Eye (tissue), 1 donor: ENCODE results near the gene TSPAN9.
A peak's percentile ranks its signal among the peaks of the same experiment; 100 is the strongest.
"Not testable (repeated sequence)": the region's sequence is repeated elsewhere in the genome, so short reads cannot be mapped to it uniquely, and the experiment has no call there.

Experiments used
- DNase-seq: peaks from one replicate; pipeline ENCODE4 v3.0.0-alpha.2; 2015

TSPAN9 gene

DNA sequence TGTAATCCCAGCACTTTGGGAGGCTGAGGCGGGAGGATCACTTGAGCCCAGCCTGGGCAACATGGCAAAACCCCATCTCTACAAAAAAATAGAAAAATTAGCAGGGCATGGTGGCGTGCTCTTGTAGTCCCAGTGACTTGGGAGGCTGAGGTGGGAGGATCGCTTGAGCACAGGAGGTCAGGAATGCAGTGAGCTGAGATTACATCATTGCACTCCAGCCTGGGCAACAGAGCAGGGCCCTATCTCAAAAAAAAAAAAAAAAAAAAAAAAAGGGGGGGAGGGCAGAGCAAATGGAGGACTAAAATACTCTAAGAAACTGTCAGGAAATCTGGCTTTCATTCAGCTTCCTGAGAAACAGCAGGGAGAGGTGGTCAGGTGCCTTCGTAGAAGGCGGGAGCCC is 31.7 kb upstream of the TSPAN9 start:
- DNase-seq = no peak

DNA sequence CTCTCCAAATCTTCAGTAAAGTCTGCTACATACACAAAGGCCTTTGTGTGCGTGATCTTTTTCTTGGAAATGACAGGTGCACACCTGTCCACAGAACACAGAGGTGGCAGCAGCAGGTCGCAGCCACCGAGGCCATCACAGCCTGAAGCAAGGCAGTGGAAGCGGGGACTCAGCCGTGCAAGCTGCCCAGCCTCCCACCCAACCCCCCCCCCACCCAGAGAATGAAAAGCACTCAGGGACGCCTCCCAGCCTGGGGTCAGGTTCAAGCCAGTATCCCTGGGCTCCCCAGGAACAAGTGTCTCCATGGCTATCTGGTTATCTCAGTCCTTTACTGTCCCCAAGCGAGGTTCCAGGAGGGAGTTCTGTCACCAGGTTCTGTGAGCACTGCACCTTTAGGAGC is 31.2 kb upstream of the TSPAN9 start:
- no peak for DNase-seq

DNA sequence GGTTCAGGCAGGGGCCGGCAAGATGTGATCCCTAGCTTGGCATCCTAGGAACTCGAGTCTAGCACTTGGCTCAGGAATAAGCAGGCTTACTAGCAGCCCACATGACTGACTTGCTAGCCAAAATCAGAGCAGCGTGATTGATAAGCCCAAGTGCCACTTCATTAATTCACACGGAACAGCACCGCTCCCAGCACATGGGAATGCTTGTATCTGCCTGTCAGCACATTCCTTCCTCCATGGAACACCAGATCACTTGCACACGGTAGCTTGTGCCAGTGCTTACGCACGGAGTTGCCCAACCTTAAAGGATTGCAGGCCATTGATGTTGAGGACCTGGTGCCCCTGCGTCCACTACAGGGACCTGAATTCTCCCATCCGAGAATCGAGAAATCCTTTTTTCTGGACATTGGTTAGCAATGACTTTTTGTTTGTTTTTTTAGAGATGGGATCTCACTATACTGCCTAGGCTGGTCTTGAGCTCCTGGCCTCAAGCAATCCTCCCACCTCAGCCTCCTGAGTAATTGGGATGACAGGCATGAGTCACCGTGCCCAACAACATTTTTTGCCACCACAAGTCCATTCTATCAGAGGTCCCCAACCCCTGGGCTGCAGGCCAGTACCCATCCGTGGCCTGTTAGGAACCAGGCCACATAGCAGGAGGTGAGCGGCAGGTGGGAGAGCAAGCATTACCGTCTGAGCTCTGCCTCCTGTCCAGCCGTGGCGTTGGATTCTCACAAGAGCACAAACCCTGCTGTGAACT is 30.6 kb upstream of the TSPAN9 start:
- DNase-seq = no peak

DNA sequence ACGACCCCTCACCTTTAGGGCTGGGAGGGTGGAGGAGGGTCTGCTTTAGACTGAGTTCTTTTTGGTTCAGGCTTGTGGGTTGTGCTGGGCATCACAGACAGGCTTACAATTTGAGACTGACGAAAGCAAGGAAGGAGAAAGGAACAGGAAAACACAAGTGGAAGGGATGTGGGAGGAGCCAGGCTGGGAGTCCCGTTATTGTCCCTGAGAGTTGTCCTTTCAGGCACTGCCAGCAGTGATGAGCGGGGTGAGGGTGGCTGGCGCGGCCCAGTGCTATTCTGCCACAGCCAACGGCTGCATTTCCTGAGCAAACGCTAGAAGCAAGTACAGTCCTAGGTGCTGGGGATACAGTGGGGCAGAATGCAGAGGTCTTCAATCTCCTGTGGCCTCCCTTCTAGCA is 29.2 kb upstream of the TSPAN9 start:
- DNase-seq = no peak

DNA sequence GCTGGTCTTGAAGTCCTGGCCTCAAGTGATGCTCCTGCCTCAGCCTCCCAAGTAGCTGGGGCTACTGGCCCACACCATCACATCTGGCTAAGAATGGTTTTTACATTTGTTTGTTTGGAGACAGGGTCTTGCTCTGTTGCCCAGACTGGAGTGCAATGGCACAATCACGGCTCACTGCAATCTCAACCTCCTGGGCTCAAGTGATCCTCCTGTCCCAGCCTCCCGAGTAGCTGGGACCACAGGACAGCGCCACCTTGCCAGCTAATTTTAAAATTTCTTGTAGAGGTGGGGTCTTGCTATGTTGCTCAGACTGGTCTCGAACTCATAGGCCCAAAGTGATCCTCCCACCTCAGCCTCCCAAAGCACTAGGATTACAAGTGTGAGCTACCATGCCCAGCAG is 28.6 kb upstream of the TSPAN9 start:
- no peak for DNase-seq

DNA sequence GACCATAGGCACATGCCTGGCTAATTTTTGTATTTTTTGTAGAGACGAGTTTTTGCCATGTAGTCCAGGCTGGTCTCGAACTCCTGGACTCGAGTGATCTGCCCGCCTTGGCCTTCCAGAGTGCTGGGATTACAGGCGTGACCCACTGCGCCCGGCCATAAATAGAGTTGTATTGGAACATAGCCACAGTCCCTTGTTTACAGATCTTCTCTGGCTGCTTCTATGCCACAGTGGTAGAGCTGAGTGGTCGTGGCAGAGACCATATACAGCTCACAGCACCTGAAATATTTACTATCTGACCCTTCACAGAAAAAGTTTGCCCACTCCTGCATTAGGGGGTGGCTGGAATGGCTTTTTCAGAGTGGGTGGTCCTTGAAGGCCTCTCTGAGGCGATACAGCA is 28.0 kb upstream of the TSPAN9 start:
- DNase-seq = no peak

DNA sequence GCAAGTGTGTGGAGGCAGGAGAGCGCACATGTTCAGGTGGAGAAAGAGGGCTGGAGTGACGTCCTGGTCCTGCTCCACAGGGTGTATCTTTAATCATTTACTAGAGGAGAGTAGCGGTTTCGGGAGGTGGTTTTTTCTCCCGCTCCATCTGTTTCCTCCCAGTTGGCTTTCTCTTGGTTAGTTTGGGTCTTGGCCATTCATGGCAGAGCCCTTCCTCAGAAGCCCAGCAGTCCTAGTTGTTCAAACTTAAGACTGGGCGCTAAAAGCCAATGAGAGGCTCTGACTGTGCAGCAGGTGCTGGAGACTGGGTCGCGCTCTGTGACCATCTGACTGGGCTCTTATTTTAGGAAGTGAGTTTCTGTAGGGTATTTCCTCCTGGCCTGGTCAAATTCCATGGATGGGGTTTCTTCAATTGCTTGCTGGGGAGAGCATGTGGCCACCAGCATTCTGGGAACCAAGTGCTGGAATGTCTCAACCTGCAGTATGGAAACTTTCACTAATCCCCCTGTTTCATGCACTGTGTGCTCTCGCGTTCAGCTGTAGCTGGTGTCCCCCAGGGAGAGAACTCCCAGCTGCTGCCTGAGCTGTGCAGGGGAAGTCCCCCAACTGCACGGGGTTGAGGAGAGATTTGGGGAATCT is 27.4 kb upstream of the TSPAN9 start:
- no peak for DNase-seq

DNA sequence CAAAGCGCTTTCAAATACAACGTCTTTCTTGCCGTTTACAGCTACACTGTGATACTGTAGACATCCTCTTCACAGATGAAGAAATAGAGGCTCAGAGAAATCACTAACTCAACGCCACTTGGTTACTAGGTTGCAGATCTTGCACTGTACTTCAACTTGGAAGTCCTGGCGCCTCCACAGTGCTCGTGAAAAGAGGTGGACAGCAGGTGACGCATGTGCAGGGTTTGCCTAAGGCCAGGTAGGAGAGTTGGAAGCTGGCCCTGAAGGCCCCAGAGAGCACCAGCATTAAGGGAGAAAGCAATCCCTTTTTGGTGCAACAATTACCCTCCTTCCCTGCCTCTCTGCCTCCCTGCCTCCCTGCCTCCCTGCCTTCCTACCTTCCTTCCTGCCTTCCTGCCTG is 22.8 kb upstream of the TSPAN9 start:
- no peak for DNase-seq

DNA sequence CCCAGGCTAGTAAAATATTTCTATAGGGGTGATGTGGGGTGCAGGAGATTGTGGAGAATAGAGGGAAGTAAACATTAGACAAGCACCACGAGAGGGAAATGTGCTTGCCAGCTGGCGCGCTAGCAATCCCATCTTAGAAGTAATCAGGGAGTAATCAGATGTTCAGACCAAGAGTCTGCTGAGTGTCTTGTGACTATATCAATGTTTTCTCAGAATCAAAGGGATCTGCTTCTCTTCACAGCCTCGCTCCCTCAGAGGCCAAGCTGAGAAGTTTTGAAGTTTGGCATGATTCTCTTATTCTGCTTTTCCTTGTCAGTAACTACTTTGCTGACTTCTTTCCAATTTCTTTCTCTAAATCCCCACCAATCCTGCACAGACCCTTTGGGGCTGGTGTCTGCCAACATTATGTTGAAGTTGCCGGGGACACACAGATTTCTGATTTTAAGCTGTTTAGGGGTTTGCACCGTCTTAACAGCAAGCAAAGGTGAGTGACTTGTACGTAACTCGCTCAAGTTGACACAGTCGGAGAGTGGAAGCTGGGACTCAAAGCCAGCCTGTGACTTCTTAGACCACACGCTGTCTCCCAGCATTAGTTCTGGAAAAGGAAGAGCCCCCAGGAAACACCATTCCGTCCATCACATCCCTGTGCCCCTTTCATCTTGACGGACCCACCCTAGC is 22.0 kb upstream of the TSPAN9 start:
- no peak for DNase-seq

DNA sequence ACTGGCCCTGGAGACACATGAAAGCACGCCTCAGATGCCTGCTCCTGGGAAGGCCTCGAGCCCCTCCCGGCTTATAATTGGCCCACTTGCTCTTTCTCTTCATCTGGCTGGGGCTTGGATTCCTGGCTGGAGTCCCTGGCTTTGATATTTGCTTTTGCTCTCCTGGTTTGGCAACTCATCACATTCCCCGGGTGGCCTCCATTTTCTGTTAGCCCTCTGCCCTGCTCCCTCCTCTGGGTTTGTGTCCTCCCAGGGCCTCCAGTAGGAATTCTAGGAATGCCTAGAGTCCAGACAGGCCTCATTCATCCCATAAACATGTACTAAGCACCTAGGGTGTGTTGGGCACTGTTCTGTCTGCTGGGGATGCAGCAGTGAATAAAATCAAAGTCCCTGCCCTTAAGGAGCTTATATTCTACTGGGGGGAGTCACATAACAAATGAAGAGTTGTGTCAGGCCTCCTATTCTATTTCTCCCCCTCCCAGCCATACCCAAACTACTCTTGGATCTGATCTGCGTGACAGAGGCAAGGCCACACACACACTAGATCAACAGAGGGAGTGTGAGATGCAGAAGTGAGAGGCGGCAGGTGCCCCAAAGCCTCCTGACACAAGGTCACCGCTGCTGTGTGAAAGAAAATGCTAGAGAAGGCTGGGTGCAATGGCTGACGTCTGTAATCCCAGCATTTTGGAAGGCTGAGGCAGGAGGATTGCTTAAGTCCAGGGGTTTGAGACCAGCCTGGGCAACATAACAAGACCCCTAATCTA is 21.3 kb upstream of the TSPAN9 start:
- no peak for DNase-seq

DNA sequence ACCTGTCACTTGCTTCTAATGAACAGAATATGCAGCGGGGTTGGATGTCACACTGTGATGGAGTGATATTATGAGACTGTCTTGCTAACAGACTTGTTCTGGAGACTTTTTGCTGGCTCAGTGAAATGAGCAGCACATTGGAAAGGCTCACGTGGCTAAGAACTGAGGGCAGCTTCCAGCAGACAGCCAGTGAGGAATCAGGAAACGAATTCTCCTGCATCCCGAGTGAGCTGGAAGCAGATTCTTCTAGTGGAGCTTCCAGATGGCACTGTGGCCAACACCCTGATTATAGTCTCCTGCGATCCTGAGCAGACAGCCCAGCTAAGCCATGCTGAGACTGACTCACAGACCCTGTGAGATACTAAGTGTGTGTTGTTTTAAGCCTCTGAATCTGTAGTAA is 16.1 kb upstream of the TSPAN9 start:
- no peak for DNase-seq

DNA sequence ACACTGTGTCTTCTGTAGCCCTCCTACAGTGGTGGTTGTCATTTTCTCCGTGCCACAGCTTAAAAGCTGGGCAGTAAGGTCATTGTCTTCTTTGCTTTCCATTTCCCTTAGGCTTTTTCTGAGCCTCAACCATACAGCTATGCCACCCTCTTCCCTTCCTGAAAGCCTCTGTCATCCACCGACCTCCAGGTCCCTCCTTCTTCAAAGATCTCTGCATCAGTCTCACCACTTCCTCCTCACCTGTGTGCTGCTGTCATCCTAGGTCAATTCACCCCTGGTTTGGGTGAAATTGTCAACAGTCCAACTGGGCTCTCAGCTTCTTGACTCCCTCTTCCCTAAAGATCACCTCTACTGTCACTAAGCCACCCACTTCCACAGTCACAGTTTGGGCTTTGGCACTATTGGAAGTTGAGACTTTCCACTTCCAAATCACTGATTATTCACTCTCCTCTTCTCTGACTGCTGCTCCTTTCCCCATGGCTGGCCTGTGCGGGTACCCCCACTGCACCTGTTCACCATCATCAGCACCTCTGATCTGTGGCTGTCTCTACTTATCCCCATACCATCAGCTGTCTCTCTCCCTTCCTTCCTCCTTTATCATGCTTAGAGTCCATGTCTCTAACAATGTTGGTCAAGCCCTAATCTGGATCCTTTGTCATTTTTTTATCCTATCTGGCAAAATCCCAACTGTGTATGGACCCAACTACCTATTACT is 15.5 kb upstream of the TSPAN9 start:
- DNase-seq = no peak

DNA sequence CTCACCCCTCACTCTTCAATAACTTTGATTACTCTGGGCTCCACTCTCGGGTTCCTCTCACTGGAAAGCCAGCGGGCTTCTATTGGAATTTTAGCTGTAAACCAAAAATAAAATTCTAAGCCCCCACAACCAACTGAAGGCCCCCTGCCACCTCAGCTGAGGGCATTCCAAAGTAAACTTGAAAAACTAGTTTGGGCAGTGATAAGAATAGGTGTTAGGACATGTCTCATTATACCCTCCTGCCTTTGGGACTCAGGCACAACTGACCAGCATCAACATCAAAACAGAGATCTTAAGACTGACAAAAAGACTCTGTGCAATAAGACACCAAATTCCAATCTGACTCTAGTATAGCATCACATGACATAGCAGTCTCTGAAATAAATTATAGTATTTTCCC is 11.9 kb upstream of the TSPAN9 start:
- DNase-seq = no peak

DNA sequence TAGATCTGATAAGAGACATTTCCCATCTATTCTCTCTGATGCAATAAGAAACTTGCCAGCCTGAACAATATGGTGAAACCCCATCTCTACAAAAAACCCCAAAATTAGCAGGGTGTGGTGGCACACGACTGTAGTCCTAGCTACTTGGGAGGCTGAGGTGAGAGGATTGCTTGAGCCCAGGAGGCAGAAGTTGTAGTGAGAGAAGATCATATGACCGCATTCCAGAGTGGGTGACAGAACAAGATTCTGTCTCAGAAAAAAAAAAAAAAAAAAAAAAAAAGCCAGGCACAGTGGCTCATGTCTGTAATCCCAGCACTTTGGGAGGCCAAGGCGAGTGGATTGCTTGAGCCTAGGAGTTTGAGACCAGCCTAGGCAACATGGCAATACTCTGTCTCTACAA is 11.3 kb upstream of the TSPAN9 start:
- DNase-seq = not testable (repeated sequence)

DNA sequence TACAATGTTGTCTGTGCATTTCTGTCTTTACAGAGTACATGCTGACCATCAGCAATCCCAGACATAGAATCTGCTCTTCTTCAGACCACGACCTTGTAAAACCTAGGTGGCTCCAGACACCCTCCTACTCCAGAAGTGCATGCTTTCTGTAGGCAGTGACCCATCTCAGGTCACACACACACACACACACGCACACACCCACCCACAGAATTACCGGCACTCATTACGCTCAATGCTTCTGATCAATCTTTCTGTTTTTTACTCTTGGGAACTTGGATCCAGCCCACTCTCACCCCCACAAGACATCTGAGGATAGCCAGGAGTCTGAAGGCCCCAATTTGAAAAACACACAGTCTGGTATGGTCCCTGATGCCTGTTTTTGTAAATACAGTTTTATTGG is 7.5 kb upstream of the TSPAN9 start:
- peak; percentile 34 for DNase-seq

DNA sequence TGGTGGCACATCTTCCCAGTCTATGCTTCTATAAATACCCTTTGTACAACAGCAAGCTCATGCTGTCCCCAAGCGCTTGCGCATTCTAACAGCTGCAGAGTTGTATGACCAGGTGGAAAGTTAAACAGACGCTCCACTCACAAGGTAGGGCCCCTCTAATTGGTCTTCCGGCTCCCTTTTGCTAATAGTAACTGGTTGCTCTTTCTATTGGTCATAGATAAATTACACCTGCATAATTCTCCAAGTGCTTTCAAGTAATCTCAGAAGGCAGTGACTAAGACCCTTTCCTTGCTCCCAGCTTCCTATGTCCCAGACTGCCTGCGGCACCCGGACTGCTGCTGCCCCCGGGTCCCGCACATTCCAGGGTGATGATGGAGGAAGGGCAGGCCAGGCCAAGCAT is 6.1 kb upstream of the TSPAN9 start:
- no peak for DNase-seq

DNA sequence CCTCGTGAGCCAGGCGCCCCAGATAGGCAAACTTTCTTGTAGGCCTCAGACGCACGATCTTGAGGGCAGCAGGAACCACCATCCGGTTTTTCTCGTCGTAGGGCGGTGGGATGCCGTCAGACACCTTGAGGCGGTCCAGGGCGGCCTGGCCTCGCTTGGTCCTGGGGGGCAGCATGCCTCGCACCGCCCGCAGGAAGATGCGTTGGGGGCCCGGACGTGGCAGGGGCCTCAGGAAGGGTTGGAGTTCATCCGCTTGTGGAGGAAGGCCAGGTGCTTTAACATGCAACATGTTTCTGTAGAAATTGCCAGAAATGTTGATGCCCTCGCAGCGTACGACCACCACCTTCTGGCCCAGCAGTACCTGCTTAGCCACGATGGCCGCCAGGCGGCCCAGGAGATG is 5.5 kb upstream of the TSPAN9 start:
- DNase-seq = no peak

DNA sequence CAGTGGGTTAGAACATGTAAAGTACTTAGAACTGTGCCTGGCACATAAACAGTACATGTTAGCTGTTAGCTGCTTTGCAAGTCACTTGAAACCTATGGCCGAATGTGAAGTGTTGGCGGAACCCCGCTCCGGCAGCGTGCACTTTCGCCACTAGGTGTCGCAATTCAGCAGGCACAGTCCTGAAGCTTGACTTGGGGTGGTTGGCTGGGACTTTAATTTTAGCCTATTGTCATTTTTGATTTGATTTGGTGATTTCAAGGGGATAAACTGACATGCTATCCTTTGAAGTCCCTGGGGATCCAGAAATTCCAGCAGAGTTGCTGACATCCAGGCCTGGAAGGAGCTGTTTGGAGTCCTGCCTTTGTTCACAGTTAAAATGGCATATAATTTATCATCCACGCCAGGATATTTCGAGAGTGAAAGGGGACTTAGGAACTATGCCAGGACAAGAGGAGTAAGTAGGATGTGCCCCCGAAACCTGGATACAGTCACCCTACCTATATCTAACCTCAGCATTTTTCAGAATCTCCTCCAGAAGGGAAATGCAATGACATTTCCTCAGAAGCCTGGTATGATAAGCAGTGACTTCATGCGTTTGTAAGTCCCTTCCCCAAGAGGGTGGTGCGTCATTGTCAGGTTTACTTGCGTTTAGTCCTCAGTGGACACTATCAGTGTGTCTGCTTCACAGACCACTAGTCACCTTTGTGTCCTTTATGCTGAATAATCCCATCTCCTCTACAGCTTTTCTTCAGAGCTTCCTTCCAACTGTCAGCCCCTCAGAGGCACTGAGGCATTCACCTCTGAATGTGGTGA is 3.5 kb upstream of the TSPAN9 start:
- DNase-seq = peak; percentile 97

DNA sequence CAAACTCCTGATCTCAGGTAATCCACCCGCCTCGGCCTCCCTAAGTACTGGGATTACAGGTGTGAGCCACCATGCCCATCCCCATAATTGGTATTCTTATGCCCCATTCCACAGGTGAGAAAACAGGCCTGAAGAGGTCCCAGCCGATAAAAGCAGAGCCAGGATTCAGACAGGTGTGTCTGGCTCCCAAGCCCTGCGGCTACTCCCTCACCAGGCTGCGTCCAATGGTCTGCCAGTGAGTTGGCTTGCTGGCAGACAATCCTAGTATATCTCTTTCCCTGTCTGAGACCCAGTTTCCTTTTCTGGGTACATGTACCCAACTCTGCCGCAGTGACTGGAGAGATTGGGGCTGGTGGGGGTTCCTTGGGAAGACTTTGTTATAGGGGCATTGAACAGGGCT is 1.9 kb upstream of the TSPAN9 start:
- DNase-seq = no peak

DNA sequence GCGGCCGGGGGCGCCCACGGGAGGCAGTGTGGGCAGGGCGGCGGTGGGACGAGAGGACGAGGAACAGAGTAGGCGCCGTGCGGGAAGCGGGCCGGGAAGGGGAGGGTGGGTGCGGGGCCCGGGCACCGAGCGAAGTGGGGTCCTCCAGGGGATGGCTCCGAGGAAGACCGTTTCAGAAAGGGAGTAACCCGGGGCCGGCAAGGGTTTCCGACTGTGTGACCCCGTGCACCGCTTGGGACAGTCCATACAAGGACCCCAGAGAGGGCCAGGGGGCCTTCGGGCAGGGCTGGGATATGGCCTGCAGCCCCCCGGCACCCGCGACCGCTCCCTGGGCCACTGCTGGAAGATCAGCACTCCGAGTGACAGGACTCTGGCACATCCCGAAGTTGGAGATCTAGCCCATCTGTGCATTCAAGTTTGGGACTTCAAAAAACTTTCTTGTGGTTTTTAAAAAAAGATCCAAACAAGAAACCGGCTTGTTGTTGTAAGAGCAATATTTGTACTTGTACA is 448 bp downstream of the TSPAN9 start:
- peak; percentile 58 for DNase-seq

DNA sequence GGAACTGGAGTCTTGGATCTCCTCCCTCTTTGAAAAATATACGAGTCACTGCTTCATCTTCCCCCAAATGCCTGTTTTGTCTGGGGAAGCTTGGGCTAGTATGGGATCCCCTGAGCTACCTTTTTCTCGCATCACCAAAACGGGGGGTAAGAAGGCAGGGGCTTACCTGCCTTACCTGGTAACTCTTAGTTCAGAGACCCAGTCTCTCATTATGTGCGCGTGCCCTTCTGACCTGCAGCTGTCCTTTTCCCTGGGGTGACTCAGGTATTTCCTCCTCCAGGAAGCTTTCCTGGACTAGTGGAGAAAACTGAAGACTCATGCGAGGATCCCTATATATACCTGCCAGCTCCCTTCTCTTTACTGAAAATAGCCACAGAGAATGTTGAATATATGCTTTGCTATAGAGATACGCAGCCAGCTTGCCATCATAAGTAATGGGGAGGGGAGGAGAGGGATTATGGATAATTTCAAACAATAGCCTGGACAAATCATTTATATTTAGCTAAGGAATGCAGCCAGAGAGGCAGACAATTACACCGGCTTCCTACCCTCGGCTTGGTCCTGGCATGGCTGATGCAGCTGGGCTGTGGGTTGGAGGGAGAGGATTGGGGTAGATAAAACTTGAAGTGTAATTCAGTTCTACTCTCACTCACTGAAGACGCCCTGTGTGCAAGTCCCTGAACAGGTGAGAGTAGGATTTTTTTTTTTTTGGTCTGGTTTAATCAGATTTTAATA is 1.1 kb downstream of the TSPAN9 start:
- no peak for DNase-seq
